Right lung (tissue), 5 donors: ENCODE results near the gene TOMM22. TPM values are rescaled to one million over a fixed set of nuclear protein-coding genes. Genes with fewer than 3 reads are reported as not detected.
A peak's percentile ranks its signal among the peaks of the same experiment; 100 is the strongest.

Source experiments
- DNase-seq, 2 donors: peaks; one replicate each; pipeline ENCODE4 v3.0.0-alpha.2; 2013
- polyA plus RNA-seq, 5 donors: library from polyadenylated mRNA; unstranded; fragments of 120-200 nt; gene quantifications; one replicate each; pipeline versions ENCODE4 v1.2.1 to v1.2.3, GENCODE V29; 2013; ENCODE audit warnings: inconsistent platforms in 1 of 5, low replicate concordance in 1 of 5; ENCODE audit not compliant: insufficient read length in 5 of 5, insufficient read depth in 1 of 5

Gene TOMM22
- polyA plus RNA-seq, 5 donors: 84.8 to 92.2 (median 86.0) TPM

DNA sequence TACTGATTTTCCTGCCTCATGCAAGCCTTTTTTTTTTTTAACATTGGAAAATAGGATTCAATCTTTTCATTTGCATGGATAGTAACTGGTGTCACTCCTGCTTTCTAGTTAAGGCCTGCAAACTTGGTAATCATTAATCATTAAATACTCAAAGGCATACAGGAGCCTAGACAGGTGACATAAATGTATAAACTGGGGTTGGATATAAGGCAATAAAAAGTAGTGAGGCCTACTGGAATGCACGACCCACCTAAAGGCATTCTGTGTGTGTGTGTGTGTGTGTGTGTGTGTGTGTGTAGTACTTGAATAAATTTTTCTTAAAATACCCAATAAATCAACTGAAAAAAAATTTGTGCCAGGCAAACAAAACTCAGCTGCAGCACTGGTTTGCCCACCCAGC, 7.9 kb downstream of the TOMM22 start:
- DNase-seq: no peak

GRCh38 chr22:38694049-38694448, 12.3 kb downstream of the TOMM22 start:
- no peak for DNase-seq

- DNase-seq: no peak
Observed at GRCh38 chr22:38694940-38695339, 13.2 kb downstream of the TOMM22 start.

- DNase-seq: peak in 1 of 2 donors; percentile 21
Observed at GRCh38 chr22:38696606-38697424, 15.1 kb downstream of the TOMM22 start.

DNA sequence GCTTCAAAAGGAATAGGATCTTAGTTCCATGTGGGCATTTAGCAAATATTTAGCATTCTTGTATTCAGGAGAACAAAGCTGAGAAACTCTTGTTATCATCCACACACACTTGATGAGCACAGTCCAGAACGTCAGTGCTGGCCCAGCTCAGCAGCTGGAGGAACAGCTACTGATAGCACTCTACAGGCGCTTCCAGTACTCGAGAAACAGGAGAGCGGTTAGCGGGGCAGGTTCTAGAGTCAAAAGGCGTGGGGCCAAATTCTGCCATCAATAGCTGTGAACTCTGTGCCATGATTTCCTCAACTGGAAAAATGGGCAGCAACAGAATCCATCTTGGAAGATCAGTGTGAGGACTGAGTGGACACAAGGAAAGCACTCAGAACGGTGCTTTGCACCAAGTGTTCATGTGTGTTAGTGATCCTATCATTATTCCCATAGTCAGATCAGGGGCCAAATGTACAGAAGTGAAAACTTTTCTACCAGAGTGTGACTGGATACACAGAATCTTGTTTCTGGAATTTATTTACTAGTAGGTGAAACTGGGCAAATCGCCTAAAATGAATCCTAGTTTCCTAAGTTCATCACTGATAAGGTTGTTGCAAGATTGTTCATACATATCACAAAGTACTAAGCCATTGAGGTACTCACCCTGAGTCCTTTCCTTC, 15.8 kb downstream of the TOMM22 start:
- no peak for DNase-seq

- no peak for DNase-seq
Observed at GRCh38 chr22:38698407-38699094, 16.8 kb downstream of the TOMM22 start.

- no peak for DNase-seq
Observed at GRCh38 chr22:38699143-38699542, 17.4 kb downstream of the TOMM22 start.

DNA sequence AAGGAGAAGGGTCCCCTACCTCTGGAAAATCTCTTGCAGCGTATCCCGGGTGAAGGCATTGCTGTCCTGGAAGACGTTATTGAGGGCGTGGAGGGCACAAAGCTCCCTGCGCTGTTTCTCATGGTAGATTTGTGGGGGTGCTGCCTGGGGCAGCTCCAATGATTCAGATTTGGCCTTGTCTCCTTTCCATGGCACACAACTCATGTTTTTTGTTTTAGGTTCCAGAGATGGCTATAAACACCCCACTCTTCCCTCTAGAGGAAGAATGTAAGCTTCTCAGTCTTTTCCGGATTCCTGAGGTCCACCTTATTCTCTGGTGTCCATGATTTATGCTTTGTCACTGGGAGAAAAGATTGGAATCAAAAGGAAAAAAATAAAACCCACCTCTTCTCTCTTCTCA, 18.0 kb downstream of the TOMM22 start:
- DNase-seq: peak in 1 of 2 donors; percentile 30

DNA sequence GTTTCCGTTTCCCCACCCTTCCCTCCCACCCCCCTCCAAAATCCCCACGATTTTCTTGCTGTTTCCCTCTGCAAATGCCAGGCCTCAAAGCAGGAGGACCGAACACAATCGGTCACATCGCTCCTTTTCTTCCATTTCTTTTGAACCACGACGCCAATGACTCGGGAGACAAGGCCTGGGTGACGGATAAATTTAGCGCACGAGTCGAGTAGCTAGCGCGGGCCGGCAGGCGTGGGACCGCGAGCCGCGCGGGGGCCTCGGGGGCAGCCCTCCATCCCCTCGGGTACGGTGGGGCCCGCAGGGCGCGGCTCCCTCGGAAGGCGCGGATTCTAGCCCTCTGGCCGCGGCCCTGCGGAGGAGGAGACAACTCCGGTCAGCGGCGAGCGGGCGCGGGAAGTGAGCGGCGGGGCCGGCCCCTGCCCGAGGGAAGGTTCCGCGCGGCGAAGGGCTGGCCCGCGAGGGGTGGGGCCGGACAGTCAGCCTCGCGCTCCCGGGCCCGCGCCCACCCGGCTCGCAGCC, 18.6 kb downstream of the TOMM22 start:
- DNase-seq: no peak

DNA sequence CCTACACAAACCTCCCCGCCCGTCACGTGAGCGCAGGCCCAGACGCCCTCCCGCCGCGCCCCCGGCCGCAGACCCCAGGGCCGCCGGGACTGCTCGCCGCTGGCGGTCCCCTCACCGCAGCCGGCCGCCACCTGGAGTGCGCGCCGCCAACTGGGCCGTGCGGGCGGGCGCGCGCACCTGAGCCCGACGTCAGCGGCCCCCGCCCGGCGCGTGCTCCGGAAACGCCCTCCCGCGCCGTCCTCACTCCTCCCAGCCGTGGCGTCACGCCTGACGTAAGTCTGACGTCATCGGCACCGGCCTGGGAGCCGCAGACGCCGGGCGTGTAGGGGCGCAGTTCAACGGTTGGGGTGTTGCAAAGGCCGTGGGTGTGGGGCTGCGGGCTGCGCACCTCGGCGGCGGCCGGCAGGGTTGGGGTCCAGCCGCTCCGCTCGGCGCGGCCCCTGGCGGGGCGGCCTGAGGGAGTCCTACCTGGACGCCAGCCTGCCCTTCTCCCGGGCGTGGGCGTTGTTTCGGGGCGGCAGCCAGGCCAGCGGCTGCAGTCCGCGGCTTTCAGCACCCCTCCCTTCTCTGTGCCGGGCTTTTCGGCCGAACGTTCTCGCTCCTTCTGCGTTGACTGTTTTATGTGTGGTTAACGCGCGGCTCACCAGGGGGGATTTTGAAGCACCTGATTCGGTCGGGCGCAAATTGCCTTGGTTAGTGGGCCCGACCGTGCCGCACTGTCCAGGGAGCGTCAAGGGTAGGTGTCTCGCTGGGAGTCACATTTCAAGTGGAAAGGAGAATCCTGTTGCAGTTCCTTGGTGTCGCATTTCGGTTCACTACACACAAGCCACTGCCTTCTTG, 19.3 kb downstream of the TOMM22 start, which contains the start of gene JOSD1:
JOSD1 (minus strand) TSS at position 155 of the 840 bp plus-strand sequence. CDS start 956 bp downstream, outside the sequence.
- peak; percentile 93 to 95 for DNase-seq

DNA sequence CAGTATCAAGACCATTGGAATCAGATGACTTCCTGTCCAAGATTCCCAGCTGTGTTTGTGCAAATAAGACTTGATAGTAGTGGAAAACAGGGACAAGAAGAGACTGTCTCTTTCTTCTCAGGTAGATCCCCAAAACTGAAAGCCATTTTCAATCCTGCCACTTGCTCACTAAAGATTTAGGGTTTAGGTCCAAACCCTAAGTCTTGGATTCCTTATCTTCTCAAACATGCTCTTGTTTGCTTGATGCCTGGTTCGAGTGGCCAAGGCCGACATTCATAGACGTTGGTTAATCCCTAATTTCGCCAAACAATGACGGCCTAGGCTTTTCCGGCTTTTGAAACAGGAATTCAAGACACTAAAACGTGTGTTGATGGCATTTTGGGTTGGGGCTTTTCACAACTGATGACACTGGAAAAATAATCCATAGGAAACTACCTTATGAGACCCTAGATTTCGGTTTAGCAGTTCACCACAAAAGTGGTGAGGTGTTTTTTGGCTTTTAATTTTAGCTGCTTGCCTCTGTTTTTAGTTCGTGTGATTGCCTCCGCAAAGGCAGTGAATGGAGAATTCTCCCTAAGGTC, 23.0 kb downstream of the TOMM22 start:
- DNase-seq: peak in 1 of 2 donors; percentile 32

DNA sequence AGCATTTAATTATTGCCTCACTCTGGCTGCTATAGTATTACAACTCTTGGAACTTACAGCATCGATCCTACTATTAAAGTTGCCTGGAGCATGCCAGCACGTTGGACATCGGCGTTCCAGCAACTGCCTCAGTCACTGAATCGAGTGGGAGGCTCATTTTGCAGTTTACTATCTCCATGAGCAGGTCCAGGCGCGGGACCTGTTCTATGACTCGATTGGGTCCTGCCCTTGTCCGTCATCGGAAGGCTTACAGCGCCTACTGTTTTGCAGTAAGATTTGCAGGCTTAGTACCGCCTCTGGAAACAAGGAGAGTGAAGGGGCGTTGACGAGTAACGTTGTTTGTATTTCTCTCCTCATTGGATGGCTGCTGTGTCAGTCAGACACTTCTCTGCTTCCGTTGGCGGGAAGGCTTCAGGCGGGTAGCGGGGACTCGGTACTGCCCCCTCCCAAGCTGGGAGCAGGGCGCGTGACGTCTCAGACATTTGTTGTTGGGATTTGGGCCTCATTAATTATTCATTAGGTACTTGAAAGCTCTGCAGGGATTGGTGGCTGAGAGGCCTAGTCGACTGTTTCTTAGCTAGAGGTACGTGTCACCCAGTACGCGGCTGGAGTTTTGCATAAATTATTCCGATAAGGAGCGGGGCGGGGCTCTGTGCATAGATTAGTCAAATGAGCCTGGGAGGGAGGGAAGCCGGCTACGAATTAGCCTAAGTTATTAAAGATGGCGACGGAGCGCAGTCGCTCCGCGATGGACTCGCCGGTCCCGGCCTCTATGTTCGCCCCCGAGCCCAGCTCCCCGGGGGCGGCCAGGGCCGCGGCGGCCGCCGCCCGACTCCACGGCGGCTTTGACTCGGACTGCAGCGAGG, 23.7 kb downstream of the TOMM22 start, which contains the start of gene GTPBP1:
GTPBP1 (plus strand) TSS at position 710 of the 866 bp plus-strand sequence; CDS start at position 722, 12 bp downstream.
- peak; percentile 100 for DNase-seq

DNA sequence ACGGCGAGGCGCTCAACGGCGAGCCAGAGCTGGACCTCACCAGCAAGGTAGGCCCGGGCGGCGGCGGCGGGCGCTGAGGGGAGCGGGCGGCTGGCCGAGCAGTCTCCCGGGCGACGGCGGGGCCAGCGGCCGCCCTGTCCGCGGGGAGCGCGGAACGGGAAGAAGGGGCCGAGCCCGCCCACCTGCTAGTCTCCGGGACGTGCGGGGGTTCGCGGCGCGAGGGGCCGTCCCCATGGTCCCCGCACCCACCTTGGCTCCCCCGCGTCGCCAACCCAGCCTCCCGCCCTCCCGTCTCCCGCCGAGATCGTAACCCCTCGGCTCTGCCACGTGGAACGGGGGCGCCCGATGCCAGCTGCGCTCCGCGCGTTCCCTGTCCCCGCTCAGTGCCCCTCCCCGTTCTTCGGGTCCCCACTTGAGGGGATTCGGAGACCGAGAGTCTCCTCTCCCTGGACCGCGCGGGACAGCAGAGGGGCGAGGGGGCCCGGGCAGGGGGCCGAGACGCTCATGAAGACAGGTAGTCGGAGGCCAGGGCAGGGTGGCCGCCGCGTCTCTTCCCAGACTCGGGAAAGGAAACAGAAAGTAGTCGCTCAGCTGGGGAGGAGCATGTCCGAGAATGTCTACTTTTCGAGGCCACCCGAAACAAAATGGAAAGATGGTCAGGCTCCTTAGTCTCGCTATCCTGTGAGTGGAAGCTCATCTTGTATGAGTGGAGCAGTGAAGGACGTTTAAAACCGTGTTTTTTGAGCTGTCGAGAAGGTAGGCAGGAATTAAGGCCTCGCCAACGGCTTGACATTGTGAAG, 24.5 kb downstream of the TOMM22 start:
- peak in 1 of 2 donors; percentile 55 for DNase-seq

DNA sequence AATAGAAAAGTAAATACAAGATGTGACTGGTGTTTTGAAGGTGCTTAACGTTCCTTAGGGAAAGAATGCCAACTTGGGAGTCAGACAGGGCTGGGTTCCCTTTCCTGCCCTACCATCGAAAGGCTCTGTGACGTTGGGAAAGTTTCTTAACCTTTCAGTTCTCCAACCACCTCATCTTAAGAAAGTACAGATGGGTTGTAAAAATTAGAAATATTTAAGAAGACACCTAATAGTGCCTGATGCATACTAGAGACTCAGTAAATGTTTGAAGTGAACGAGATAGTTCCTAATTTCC, 25.1 kb downstream of the TOMM22 start:
- DNase-seq: no peak

GRCh38 chr22:38707346-38707745, 25.6 kb downstream of the TOMM22 start:
- DNase-seq: no peak

GRCh38 chr22:38707984-38708383, 26.2 kb downstream of the TOMM22 start:
- DNase-seq: no peak

DNA sequence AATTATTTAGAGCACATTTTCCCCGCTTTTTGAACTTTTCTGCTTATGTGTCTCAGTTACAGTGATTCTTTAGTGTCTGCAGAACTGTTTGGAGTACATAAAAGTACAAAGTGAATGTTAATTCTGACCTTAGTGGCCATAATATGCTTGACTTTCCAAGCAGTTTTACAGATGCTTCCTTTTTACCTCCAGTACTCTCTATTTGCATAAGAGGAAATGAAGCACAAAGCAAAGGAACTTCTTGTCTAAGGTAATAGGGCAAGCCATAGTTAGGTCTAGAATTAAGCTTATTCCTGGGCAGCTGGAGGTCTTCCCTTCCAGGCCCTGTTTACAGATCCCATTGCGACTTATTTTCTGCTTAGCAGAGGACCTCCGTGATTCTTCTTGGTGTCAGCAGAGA, 27.5 kb downstream of the TOMM22 start:
- DNase-seq: no peak

DNA sequence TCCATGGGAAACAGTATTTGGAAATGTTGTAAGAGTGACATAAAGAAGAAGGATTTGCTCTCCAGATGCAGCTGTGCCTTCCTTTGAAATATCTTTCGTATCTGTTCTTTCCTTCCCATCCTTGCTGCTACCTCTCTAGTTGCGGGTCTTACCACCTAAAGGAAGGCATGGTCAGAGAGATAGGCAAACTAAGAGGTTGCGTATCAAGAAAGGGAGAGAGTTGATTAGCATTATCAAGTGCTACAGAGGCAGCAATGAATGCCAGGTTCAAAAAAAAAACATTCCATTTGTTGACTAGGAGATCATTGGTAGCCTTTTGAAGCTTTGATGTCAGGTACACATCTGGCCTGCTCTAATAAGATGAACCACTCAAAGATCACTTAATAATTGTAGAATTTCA, 28.6 kb downstream of the TOMM22 start:
- no peak for DNase-seq

DNA sequence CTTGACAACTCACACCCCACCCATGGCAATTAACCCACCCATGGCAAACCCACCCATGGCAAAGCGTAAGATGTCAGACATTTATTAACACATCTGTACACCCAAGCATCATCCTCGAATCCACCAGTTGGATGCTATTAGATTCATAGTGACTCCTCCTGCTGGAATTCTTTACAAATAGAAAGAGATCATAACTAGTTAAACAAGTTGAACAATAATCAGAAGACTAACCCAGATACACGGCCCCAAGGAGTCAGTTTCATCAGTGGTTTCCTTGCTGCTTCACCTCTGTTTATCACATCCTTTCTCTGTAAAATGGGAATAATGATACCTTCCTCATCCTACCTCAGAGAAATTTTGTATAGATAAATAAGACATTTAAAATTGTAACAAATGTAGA, 29.1 kb downstream of the TOMM22 start:
- no peak for DNase-seq
